Measurements from ENCODE around the gene POLR2M. TPM values are rescaled to one million over a fixed set of nuclear protein-coding genes. Genes with fewer than 3 reads are reported as not detected.

The POLR2M gene
- total and polyA plus RNA-seq, 3 donors from 2014 or later: 33.3 to 97.7 (median 87.2) TPM

- whole genome bisulfite sequencing, 2 donors: 51 to 63% methylated on average over 3 of the region's 3 CpGs
- intact Hi-C loops (cut with DNase I; ENCODE audit: low total_unique reads): no loop called here
- Histone ChIP-seq H3K4me1 (no peaks in the 10 kb centered on the region), H3K27me3 (no peaks in the 10 kb centered on the region), H3K9me3 (no peaks in the 10 kb centered on the region), H3K27ac (no peak overlapping the region), H3K36me3 (ENCODE audit: low read depth, missing control alignments) (no peaks in the 10 kb centered on the region), H3K4me3 (no peak overlapping the region)
- no peak for DNase-seq
- TF ChIP-seq CTCF (IDR thresholded peaks at IDR 0.05) (no peak), POLR2A (IDR thresholded peaks at IDR 0.05) (no peak)
Observed at GRCh38 chr15:57720867-57721266, 14.4 kb downstream of the POLR2M start.

GRCh38 chr15:57726411-57726810, 19.9 kb downstream of the POLR2M start:
- intact Hi-C loops (cut with DNase I; ENCODE audit: low total_unique reads): no loop called here
- DNase-seq: no peak
- no peaks in the 10 kb centered on the region for H3K36me3 ChIP-seq (ENCODE audit: low read depth, missing control alignments)

GRCh38 chr15:57727031-57727430, 20.5 kb downstream of the POLR2M start:
- no peak overlapping the region for H3K4me3 ChIP-seq
- no peak for DNase-seq
- H3K27ac ChIP-seq: no peak overlapping the region
- intact Hi-C loops (cut with DNase I; ENCODE audit: low total_unique reads): no loop called here
- H3K36me3 ChIP-seq (ENCODE audit: low read depth, missing control alignments): no peaks in the 10 kb centered on the region
- H3K27me3 ChIP-seq: no peaks in the 10 kb centered on the region
- WGBS, 2 donors: 89% methylated on average over 6 of the region's 6 CpGs
- TF ChIP-seq CTCF (IDR thresholded peaks at IDR 0.05) (no peak), POLR2A (IDR thresholded peaks at IDR 0.05) (no peak)
- H3K4me1 ChIP-seq: no peaks in the 10 kb centered on the region
- no peaks in the 10 kb centered on the region for H3K9me3 ChIP-seq

More at GRCh38 chr15:57726411-57726810, 19.9 kb downstream of the POLR2M start:
- no peaks in the 10 kb centered on the region for H3K9me3 ChIP-seq
- H3K4me3 ChIP-seq: no peak overlapping the region
- no peaks in the 10 kb centered on the region for H3K27me3 ChIP-seq
- WGBS, 2 donors: 91% methylated on average over 3 of the region's 3 CpGs
- H3K4me1 ChIP-seq: no peaks in the 10 kb centered on the region
- TF ChIP-seq POLR2A (IDR thresholded peaks at IDR 0.05): no peak
- TF ChIP-seq CTCF (IDR thresholded peaks at IDR 0.05): no peak
- H3K27ac ChIP-seq: no peak overlapping the region

GRCh38 chr15:57728436-57728835, 21.9 kb downstream of the POLR2M start:
- Histone ChIP-seq H3K4me1 (no peaks in the 10 kb centered on the region), H3K4me3 (no peak overlapping the region), H3K9me3 (no peaks in the 10 kb centered on the region), H3K36me3 (ENCODE audit: low read depth, missing control alignments) (no peaks in the 10 kb centered on the region), H3K27ac (no peak overlapping the region), H3K27me3 (no peaks in the 10 kb centered on the region)
- no peak for DNase-seq
- WGBS, 2 donors: 90 to 94% methylated on average over 8 of the region's 8 CpGs
- intact Hi-C loops (cut with DNase I; ENCODE audit: low total_unique reads): no loop called here
- no peak for TF ChIP-seq CTCF (IDR thresholded peaks at IDR 0.05)
- TF ChIP-seq POLR2A (IDR thresholded peaks at IDR 0.05): no peak

GRCh38 chr15:57730876-57731275, 24.4 kb downstream of the POLR2M start:
- TF ChIP-seq POLR2A (IDR thresholded peaks at IDR 0.05): no peak
- TF ChIP-seq CTCF (IDR thresholded peaks at IDR 0.05): no peak
- WGBS, 2 donors: 87 to 89% methylated on average over 5 of the region's 5 CpGs
- intact Hi-C loops (cut with DNase I; ENCODE audit: low total_unique reads): loop anchor here (5.0 kb wide), 1 partner anchor 164 kb away; no protein-coding TSS in a partner anchor

More at GRCh38 chr15:57730876-57731275, 24.4 kb downstream of the POLR2M start:
- no peaks in the 10 kb centered on the region for H3K36me3 ChIP-seq (ENCODE audit: low read depth, missing control alignments)
- no peaks in the 10 kb centered on the region for H3K27me3 ChIP-seq
- no peaks in the 10 kb centered on the region for H3K9me3 ChIP-seq
- no peak for DNase-seq
- no peaks in the 10 kb centered on the region for H3K4me1 ChIP-seq
- H3K27ac ChIP-seq: no peak overlapping the region
- no peak overlapping the region for H3K4me3 ChIP-seq
